PC-3 (cell line): ENCODE measurements around the gene SRI. TPM values are rescaled to one million over a fixed set of nuclear protein-coding genes. Genes with fewer than 3 reads are reported as not detected.

Experiments used
- ATAC-seq: fragments of 200-7000 bp; cut with Tn5 transposase; 2 replicates; pipeline ENCODE4 v1.9.1; 2020; ENCODE audit warnings: mild to moderate bottlenecking, moderate library complexity
- BruUV-seq: library from RNA; stranded (reverse); fragments of 400-500 nt; replicated peaks from 2 replicates; lab custom pipeline; 2021; lab: Mats Ljungman, UMichigan
- CTCF ChIA-PET: fragments of 300-600 bp; sonication (Branson Sonifier 250); formaldehyde crosslinking; loops from one replicate; lab custom pipeline; 2022; ENCODE audit warnings: antibody characterized with exemption; lab: Charles Lee
- POLR2A ChIA-PET: fragments of 300-600 bp; sonication (Branson Sonifier 250); formaldehyde crosslinking; loops from one replicate; lab custom pipeline; 2022; ENCODE audit warnings: antibody characterized with exemption; ENCODE audit not compliant: unreplicated experiment; lab: Charles Lee
- DNase-seq: peaks from one replicate; pipeline ENCODE4 v3.0.0-alpha.2; 2015
- H2AFZ ChIP-seq: fragments of 300-600 bp; sonication (generic); 2 replicates; pipeline ENCODE4 v1.6.0; 2016; ENCODE audit warnings: antibody characterized with exemption, low read length
- H3F3A ChIP-seq: fragments of 300-600 bp; sonication (generic); one replicate; pipeline ENCODE4 v1.6.0; 2017; ENCODE audit warnings: antibody characterized with exemption, low read length, control low read depth, mild to moderate bottlenecking; ENCODE audit not compliant: unreplicated experiment
- H3K27ac ChIP-seq: fragments of 300-600 bp; sonication (generic); 2 replicates; pipeline ENCODE4 v1.5.1; 2016; ENCODE audit warnings: mild to moderate bottlenecking, low read length
- H3K27me3 ChIP-seq: fragments of 300-600 bp; sonication (generic); 2 replicates; pipeline ENCODE4 v1.6.1; 2016; ENCODE audit warnings: low read length, mixed read lengths
- H3K36me3 ChIP-seq: fragments of 300-600 bp; sonication (generic); 2 replicates; pipeline ENCODE4 v1.6.1; 2016; ENCODE audit warnings: low read depth, mixed run types, low read length, mixed read lengths
- H3K4me1 ChIP-seq: fragments of 300-600 bp; sonication (generic); 2 replicates; pipeline ENCODE4 v1.5.1; 2016; ENCODE audit warnings: low read length; ENCODE audit not compliant: insufficient read depth
- H3K4me2 ChIP-seq: fragments of 300-600 bp; sonication (generic); 2 replicates; pipeline ENCODE4 v1.6.0; 2016; ENCODE audit warnings: low read length
- H3K4me3 ChIP-seq: fragments of 300-600 bp; sonication (generic); 2 replicates; pipeline ENCODE4 v1.5.1; 2016; ENCODE audit warnings: mild to moderate bottlenecking, low read length, mixed read lengths
- H3K79me2 ChIP-seq: fragments of 300-600 bp; sonication (generic); 2 replicates; pipeline ENCODE4 v1.6.1; 2017; ENCODE audit warnings: low read length, mixed read lengths
- H3K9ac ChIP-seq: fragments of 300-600 bp; sonication (generic); 2 replicates; pipeline ENCODE4 v1.6.0; 2016; ENCODE audit warnings: mild to moderate bottlenecking, low read length
- H3K9me2 ChIP-seq: fragments of 300-600 bp; sonication (generic); replicated peaks from 2 replicates; pipeline ENCODE4 v1.6.1; 2016; ENCODE audit warnings: mixed run types, low read length, mixed read lengths
- H3K9me3 ChIP-seq: fragments of 300-600 bp; sonication (generic); 2 replicates; pipeline ENCODE4 v1.6.1; 2016; ENCODE audit warnings: low read length, mixed read lengths
- H4K20me1 ChIP-seq: fragments of 300-600 bp; sonication (generic); 2 replicates; pipeline ENCODE4 v1.6.1; 2016; ENCODE audit warnings: low read length, mixed read lengths
- EZH2 ChIP-seq: fragments of 300-600 bp; sonication (generic); IDR thresholded peaks from one replicate; pipeline ENCODE4 v1.6.1; 2017; ENCODE audit warnings: antibody characterized with exemption, mild to moderate bottlenecking, low read length; ENCODE audit not compliant: unreplicated experiment
- EZH2phosphoT487 ChIP-seq: fragments of 300-600 bp; sonication (generic); IDR thresholded peaks from 2 replicates; pipeline ENCODE4 v1.6.1; 2018; ENCODE audit warnings: mild to moderate bottlenecking, antibody characterized with exemption, low read length, borderline replicate concordance
- intact Hi-C: fragments of 100-400 bp; cut with micrococcal nuclease; formaldehyde crosslinking; loops from 2 replicates; pipeline ENCODE4 v1.9.0; 2023
- total RNA-seq: library from RNA; depleted of rRNA; stranded (reverse); fragments of >200 nt; gene quantifications from 2 replicates; pipeline ENCODE4 v1.2.3, GENCODE V29; 2014
- TF ChIP-seq, protein P1 (sequence below): fragments of 300-600 bp; sonication (generic); conservative IDR thresholded peaks from 2 replicates; pipeline ENCODE4 v1.5.1; 2017; ENCODE audit warnings: antibody characterized with exemption, low read depth, mild to moderate bottlenecking, low read length

Gene SRI
- total RNA-seq, 1 experiment from 2014 or later = 151 TPM

GRCh38 chr7:88201305-88201704 lies 18.5 kb downstream of the SRI start:
- DNase-seq (no peak), ATAC-seq (peak; percentile 38; the same call in 1 of the 2 replicates)
- TF ChIP-seq EZH2phosphoT487 (no peak), EZH2 (no peak)
- TF ChIP-seq, protein P1, sequence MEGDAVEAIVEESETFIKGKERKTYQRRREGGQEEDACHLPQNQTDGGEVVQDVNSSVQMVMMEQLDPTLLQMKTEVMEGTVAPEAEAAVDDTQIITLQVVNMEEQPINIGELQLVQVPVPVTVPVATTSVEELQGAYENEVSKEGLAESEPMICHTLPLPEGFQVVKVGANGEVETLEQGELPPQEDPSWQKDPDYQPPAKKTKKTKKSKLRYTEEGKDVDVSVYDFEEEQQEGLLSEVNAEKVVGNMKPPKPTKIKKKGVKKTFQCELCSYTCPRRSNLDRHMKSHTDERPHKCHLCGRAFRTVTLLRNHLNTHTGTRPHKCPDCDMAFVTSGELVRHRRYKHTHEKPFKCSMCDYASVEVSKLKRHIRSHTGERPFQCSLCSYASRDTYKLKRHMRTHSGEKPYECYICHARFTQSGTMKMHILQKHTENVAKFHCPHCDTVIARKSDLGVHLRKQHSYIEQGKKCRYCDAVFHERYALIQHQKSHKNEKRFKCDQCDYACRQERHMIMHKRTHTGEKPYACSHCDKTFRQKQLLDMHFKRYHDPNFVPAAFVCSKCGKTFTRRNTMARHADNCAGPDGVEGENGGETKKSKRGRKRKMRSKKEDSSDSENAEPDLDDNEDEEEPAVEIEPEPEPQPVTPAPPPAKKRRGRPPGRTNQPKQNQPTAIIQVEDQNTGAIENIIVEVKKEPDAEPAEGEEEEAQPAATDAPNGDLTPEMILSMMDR = no peak
- H3K27me3 ChIP-seq = no peaks in the 10 kb centered on the region
- ChIA-PET POLR2A (no interaction called here), CTCF (no interaction called here)
- intact Hi-C loops = no loop called here
- H3K9me2 ChIP-seq = no peaks in the 10 kb centered on the region
- no TSS peak for BruUV-seq
- no peaks in the 10 kb centered on the region for H3F3A ChIP-seq
- no peaks in the 10 kb centered on the region for H4K20me1 ChIP-seq
- H3K36me3 ChIP-seq = peaks cover 27% of the 10 kb centered on the region
- H3K4me3 ChIP-seq = no peak overlapping the region
- H3K4me2 ChIP-seq = no peak overlapping the region
- no peaks in the 10 kb centered on the region for H3K9me3 ChIP-seq
- H3K27ac ChIP-seq = no peak overlapping the region
- no peaks in the 10 kb centered on the region for H3K79me2 ChIP-seq
- H3K9ac ChIP-seq = no peak overlapping the region
- H3K4me1 ChIP-seq = no peaks in the 10 kb centered on the region
- H2AFZ ChIP-seq = no peak overlapping the region

- no peaks in the 10 kb centered on the region for H3K4me1 ChIP-seq
- TF ChIP-seq EZH2phosphoT487 (no peak), EZH2 (no peak)
- TF ChIP-seq, protein P1 = no peak
- H3K9me3 ChIP-seq = no peaks in the 10 kb centered on the region
- H3K79me2 ChIP-seq = no peaks in the 10 kb centered on the region
- ATAC-seq (no peak), DNase-seq (no peak)
- no peak overlapping the region for H3K27ac ChIP-seq
- H3K4me2 ChIP-seq = no peak overlapping the region
- ChIA-PET CTCF (no interaction called here), POLR2A (no interaction called here)
- H3K9ac ChIP-seq = no peak overlapping the region
- no peaks in the 10 kb centered on the region for H3F3A ChIP-seq
- H3K27me3 ChIP-seq = no peaks in the 10 kb centered on the region
- no peak overlapping the region for H2AFZ ChIP-seq
- peaks cover 22% of the 10 kb centered on the region; the same call in 1 of the 2 replicates for H3K36me3 ChIP-seq
- BruUV-seq = no TSS peak
- intact Hi-C loops = no loop called here
- H3K9me2 ChIP-seq = no peaks in the 10 kb centered on the region
- H3K4me3 ChIP-seq = no peak overlapping the region
- no peaks in the 10 kb centered on the region for H4K20me1 ChIP-seq
Measured at GRCh38 chr7:88200789-88201188, 19.0 kb downstream of the SRI start.

- POLR2A ChIA-PET = no interaction called here
- no peak for ATAC-seq
- H3K9me3 ChIP-seq = no peaks in the 10 kb centered on the region
Measured at GRCh38 chr7:88200261-88200660, 19.6 kb downstream of the SRI start.

More at GRCh38 chr7:88200261-88200660, 19.6 kb downstream of the SRI start:
- H3K36me3 ChIP-seq = peaks cover 17% of the 10 kb centered on the region; the same call in 1 of the 2 replicates
- CTCF ChIA-PET = no interaction called here
- H3F3A ChIP-seq = no peaks in the 10 kb centered on the region
- H3K27me3 ChIP-seq = no peaks in the 10 kb centered on the region
- no peak overlapping the region for H2AFZ ChIP-seq
- H3K4me1 ChIP-seq = no peaks in the 10 kb centered on the region
- no peaks in the 10 kb centered on the region for H4K20me1 ChIP-seq
- no peak overlapping the region for H3K4me2 ChIP-seq
- H3K9ac ChIP-seq = no peak overlapping the region
- TF ChIP-seq, protein P1 = no peak
- TF ChIP-seq EZH2 = no peak
- no peak for TF ChIP-seq EZH2phosphoT487
- no peak overlapping the region for H3K27ac ChIP-seq
- no TSS peak for BruUV-seq
- intact Hi-C loops = no loop called here
- DNase-seq = no peak
- no peaks in the 10 kb centered on the region for H3K9me2 ChIP-seq
- no peaks in the 10 kb centered on the region for H3K79me2 ChIP-seq
- no peak overlapping the region for H3K4me3 ChIP-seq
